Lung (tissue), 12 donors: Measurements from ENCODE around the gene ALDH5A1. TPM values are rescaled to one million over a fixed set of nuclear protein-coding genes. Genes with fewer than 3 reads are reported as not detected.

ENCODE experiments used
- ATAC-seq: fragments of 200-7000 bp; cut with Tn5 transposase; one replicate; pipeline ENCODE4 v1.9.1; 2020; ENCODE audit warnings: moderate number of reproducible peaks; ENCODE audit not compliant: insufficient read depth, low FRiP score
- DNase-seq, 3 donors: peaks; one replicate each; pipeline ENCODE4 v3.0.0-alpha.2; 2013 to 2017
- H3K27ac ChIP-seq, 2 donors: one replicate each; pipeline ENCODE4 v1.5.1; 2013; ENCODE audit warnings: mild to moderate bottlenecking in 2 of 2, moderate library complexity in 2 of 2, control low read depth in 1 of 2, inconsistent platforms in 1 of 2, low read depth in 1 of 2, low read length in 1 of 2
- H3K27me3 ChIP-seq, 3 donors: one replicate each; pipeline ENCODE4 v1.5.1; 2013; ENCODE audit warnings: low read length in 2 of 3; ENCODE audit not compliant: control insufficient read depth in 3 of 3, insufficient read depth in 3 of 3
- H3K36me3 ChIP-seq, 4 donors: one replicate each; pipeline ENCODE4 v1.5.1; 2013; ENCODE audit warnings: low read length in 4 of 4, mild to moderate bottlenecking in 1 of 4, moderate library complexity in 1 of 4; ENCODE audit not compliant: control insufficient read depth in 4 of 4, insufficient read depth in 4 of 4
- H3K4me1 ChIP-seq, 5 donors: one replicate each; pipeline ENCODE4 v1.5.1; 2013; ENCODE audit warnings: low read length in 5 of 5, mild to moderate bottlenecking in 2 of 5, moderate library complexity in 1 of 5; ENCODE audit not compliant: control insufficient read depth in 5 of 5, insufficient read depth in 5 of 5
- H3K4me3 ChIP-seq: one replicate; pipeline ENCODE4 v1.5.1; 2013; ENCODE audit warnings: mild to moderate bottlenecking, control low read depth, moderate library complexity
- H3K9ac ChIP-seq, 2 donors: one replicate each; pipeline ENCODE4 v1.5.1; 2013; ENCODE audit warnings: low read length in 2 of 2, control low read depth in 1 of 2; ENCODE audit not compliant: insufficient read depth in 1 of 2
- H3K9me3 ChIP-seq, 4 donors: one replicate each; pipeline ENCODE4 v1.5.1; 2013; ENCODE audit warnings: low read length in 3 of 4, mild to moderate bottlenecking in 1 of 4, moderate library complexity in 1 of 4; ENCODE audit not compliant: control insufficient read depth in 4 of 4, insufficient read depth in 3 of 4
- WGBS, 2 donors: extraction: QIAGEN DNeasy Blood & Tissue Kit; methylation state at CpG; one replicate each; pipeline ENCODE4 v1.1.7; 2013; 5-methylcytosine and 5-hydroxymethylcytosine counted together
- polyA plus RNA-seq, 2 donors: library from polyadenylated mRNA; stranded (reverse); fragments of 200-250 nt; gene quantifications; one replicate each; pipeline ENCODE4 v1.2.1, GENCODE V29; 2013
- total RNA-seq, 2 donors: library from RNA; depleted of rRNA in 1 of 2; stranded (reverse); fragments of >200 nt in 1 of 2; gene quantifications; one replicate each; pipeline ENCODE4 v1.2.1, GENCODE V29; 2014 to 2021
- TF ChIP-seq, protein P1 (sequence below): IDR thresholded peaks from 2 replicates; pipeline ENCODE4 v1.5.1; 2012; ENCODE audit warnings: mild to moderate bottlenecking; ENCODE audit errors: control extremely low read depth, extremely low read depth
- donor health status: control.
- donor health status: control.
- donor health status: Bipolar disorder and iron deficiency.
- donor health status: healthy.
- donor health status: DM: yes; HTN: yes; CAD: no.

ALDH5A1 gene
- total and polyA plus RNA-seq, 4 donors = 3.1 to 12.8 (median 9.5) TPM

DNA sequence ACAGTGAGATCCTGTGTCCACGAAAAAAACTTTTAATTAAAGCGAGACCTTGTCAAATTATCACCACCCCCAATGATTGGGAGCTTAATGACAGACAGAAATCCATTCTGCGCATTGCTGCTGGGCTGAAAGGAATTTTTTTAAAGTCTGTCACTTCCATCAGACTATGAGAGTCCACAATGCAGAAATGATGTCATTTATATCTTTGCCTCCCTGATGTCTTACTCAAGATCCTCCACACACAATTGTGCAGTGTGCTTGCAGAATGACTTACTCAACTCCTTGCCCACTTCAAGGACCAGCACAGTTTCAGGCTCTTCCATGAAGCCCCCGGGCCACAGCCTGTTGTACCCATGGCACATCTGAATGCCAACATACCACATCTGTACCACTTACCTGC lies 46.4 kb upstream of the ALDH5A1 start:
- Histone ChIP-seq H3K9me3 (no peaks in the 10 kb centered on the region), H3K27ac (no peak overlapping the region), H3K4me1 (no peaks in the 10 kb centered on the region), H3K4me3 (no peak overlapping the region), H3K9ac (no peak overlapping the region), H3K36me3 (no peaks in the 10 kb centered on the region), H3K27me3 (no peaks in the 10 kb centered on the region)
- ATAC-seq (no peak), DNase-seq (no peak)
- WGBS, 2 donors = 69 to 76% methylated on average over 4 of the region's 4 CpGs
- TF ChIP-seq, protein P1, sequence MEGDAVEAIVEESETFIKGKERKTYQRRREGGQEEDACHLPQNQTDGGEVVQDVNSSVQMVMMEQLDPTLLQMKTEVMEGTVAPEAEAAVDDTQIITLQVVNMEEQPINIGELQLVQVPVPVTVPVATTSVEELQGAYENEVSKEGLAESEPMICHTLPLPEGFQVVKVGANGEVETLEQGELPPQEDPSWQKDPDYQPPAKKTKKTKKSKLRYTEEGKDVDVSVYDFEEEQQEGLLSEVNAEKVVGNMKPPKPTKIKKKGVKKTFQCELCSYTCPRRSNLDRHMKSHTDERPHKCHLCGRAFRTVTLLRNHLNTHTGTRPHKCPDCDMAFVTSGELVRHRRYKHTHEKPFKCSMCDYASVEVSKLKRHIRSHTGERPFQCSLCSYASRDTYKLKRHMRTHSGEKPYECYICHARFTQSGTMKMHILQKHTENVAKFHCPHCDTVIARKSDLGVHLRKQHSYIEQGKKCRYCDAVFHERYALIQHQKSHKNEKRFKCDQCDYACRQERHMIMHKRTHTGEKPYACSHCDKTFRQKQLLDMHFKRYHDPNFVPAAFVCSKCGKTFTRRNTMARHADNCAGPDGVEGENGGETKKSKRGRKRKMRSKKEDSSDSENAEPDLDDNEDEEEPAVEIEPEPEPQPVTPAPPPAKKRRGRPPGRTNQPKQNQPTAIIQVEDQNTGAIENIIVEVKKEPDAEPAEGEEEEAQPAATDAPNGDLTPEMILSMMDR = no peak

DNA sequence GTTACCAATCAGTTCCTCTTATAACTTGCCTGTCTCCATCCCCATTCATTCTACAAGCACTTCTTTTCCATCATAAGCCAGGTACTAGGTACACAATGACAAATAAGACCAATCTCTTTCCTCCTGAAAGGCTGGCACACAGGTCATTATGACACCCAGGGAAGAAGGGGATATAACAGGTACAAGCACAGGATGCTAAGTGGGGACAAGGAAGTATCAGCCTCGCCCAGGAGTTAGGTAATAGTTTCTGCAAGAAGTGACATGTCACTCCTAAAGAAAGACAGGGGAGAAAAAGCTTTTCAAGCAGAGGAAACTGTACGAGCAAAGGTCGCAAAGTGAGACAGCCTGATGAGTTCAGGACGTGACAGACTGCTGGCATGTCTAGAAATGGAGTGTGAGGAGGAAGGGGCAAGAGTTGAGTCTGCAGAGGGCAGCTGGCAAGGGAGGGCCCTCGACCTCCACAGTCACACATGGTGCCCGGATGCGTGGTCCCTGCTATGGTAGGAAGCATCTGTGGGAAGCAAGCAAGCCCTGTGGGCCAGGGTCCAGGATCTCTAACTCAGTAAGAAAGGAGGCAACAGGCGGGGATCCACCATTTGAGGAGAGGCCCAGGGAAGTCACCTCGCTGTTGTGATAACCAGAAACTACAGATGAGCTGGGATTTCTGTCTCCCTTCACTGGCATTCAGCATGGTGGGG lies 45.8 kb upstream of the ALDH5A1 start:
- Histone ChIP-seq H3K27me3 (no peaks in the 10 kb centered on the region), H3K27ac (no peak overlapping the region), H3K9me3 (no peaks in the 10 kb centered on the region), H3K4me1 (no peaks in the 10 kb centered on the region), H3K9ac (no peak overlapping the region), H3K4me3 (no peak overlapping the region), H3K36me3 (no peaks in the 10 kb centered on the region)
- no peak for ATAC-seq
- DNase-seq = no peak
- TF ChIP-seq, protein P1 = no peak
- 59 to 76% methylated on average over 9 of the region's 9 CpGs for WGBS, 2 donors

DNA sequence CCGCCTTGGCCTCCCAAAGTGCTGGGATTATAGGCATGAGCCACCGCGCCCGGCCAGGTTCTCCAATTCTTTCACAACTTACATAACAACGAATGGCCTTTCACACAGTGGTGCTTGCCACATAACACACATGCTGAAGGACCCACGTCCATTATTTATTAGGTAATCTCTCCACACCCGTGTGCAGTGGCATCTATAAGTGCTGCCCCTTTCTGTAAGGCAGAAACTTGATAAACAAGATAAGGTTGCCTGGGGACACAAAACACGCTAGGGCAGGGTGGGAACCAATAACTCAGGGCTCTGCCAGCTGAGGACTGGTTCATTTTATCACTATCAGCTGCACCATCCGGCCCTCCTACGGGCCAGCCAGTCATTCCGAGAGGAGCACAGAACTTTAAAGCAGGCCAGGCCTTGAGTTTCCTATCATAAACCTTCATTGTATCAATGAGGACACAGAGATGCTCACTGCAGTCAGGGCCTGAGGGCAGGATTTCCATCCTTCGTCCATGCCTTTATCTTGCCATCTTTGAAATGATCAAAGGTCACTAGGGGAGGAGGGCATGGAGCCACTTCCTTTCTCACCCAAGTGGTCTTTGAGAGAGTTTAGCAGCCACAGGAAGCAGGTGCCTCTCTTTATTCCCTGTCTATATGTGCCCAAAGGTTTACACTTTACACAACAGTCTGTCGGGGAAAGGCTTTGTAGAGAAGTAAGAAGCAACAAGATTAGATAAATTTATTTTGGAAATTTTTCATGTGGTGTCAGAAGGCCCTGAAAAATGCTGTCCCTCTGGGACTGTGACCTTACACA lies 43.0 kb upstream of the ALDH5A1 start:
- peak in 1 of 3 donors; percentile 18 for DNase-seq
- no peaks in the 10 kb centered on the region for H3K36me3 ChIP-seq
- H3K27ac ChIP-seq = peak overlapping the region in 1 of 2 donors; percentile 74
- H3K4me3 ChIP-seq = no peak overlapping the region
- no peaks in the 10 kb centered on the region for H3K9me3 ChIP-seq
- H3K4me1 ChIP-seq = no peaks in the 10 kb centered on the region
- H3K9ac ChIP-seq = no peak overlapping the region
- 66 to 70% methylated on average over 13 of the region's 13 CpGs for WGBS, 2 donors
- TF ChIP-seq, protein P1 = no peak
- H3K27me3 ChIP-seq = no peaks in the 10 kb centered on the region
- no peak for ATAC-seq
